Dermis microvascular lymphatic vessel endothelial cell (primary cell): ENCODE data around the gene PPM1H. TPM values are rescaled to one million over a fixed set of nuclear protein-coding genes. Genes with fewer than 3 reads are reported as not detected.

ENCODE experiments used
- DNase-seq, 2 donors: peaks; one replicate each; pipeline versions ENCODE4 v3.0.0 to v3.0.0-alpha.2; 2010; ENCODE audit warnings: low read depth in 2 of 2
- total RNA-seq: library from RNA; depleted of rRNA; stranded (reverse); fragments of >200 nt; gene quantifications from 2 replicates; pipeline ENCODE4 v1.2.1, GENCODE V29; 2014

PPM1H gene
- total RNA-seq, 1 donor from 2014 or later: 1.0 TPM

DNA sequence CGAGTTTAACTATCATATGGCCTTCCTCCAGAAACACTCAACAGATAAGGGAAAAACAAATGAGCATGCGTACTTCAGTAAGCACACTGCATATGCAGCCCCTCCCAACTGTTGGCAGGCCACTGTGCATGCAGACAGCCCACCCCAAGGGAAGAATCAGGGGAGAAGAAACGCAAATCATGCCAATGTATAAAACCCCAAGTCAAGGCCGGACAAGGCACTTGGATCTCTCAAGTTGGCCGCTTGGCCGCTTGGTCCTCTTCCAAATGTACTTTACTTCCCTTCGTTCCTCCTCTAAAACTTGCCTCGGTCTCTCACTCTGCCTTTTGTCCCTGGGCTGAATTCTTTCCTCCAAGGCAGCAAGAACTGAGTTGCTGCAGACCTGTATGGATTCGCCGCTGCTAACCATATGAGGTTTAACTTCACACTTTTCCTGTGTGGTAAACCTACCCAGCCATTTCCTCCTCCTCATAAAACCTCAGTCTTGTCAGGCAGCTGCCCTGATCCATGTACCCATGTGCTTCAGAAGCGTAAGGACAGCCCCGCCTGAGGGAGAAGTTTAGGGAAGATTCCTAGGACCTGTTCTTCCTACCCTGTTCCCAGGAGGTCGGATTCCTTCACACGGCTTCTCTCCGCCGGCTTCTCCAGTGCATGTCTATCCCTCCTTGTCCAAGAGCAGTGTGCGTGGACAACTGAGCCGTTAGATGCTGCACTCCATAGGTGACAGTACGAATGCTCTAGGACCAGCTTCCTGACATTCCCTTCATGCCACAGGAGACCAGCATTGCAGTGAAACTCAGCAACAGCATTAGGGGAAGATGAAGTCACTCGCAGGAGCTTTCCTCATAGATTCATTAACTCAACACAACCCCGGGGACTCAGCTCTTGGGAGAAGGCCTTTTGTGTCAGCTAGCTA, 280.4 kb downstream of the PPM1H start:
- no peak for DNase-seq

DNA sequence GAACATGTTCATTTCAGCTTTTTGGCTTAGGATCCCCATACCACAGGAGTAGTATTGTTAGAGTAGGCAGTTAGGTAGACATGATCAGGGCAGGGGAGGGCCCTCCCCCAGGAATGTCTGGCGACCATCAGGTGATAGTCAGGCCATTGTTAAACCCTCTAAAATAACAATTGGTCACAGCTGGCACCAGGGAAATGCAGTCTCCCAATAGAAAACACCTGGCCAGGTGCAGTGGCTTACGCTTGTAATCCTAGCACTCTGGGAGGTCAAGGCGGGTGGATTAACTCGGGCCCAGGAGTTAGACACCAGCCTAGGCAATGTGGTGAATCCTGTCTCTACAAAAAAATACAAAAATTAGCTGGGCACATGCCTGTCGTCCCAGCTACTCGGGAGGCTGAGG, 281.2 kb downstream of the PPM1H start:
- no peak for DNase-seq

DNA sequence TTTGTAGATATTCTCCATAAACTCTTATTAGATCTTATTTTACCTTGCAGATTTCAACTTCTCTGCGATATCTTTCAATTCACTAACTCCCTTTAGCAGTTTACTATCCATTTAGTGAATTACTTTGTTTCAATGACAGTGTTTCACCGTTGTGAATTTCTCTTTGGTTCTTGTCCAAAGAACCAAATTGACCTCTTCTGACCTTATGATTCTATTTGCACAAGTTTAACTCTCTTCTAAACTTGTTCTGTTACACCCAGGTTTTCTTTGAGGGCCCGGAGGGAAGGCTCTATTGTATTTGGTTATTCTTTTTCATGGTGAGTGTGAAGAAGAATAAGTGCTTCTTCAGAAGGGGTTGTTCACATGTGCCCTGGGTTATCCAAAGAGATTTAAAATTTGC, 281.6 kb downstream of the PPM1H start:
- DNase-seq: no peak

DNA sequence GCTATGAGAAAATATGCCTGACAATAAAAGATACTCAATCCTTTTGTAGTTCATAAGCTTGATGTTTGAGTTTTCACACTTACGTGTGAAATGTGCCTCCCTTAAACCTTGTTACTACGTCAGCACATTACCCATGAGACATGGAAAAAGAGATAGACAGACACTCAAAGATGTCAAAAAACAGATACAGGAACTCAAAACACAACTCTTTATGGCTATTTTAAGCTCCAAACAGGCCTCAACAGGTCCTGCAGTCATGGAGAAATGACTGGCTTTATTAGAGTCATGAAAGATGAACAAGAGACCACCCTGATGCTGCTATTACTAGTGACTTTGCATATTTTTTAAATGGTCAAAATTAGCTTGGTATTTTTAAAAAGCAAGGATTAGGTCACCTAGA, 283.8 kb downstream of the PPM1H start:
- DNase-seq: no peak

DNA sequence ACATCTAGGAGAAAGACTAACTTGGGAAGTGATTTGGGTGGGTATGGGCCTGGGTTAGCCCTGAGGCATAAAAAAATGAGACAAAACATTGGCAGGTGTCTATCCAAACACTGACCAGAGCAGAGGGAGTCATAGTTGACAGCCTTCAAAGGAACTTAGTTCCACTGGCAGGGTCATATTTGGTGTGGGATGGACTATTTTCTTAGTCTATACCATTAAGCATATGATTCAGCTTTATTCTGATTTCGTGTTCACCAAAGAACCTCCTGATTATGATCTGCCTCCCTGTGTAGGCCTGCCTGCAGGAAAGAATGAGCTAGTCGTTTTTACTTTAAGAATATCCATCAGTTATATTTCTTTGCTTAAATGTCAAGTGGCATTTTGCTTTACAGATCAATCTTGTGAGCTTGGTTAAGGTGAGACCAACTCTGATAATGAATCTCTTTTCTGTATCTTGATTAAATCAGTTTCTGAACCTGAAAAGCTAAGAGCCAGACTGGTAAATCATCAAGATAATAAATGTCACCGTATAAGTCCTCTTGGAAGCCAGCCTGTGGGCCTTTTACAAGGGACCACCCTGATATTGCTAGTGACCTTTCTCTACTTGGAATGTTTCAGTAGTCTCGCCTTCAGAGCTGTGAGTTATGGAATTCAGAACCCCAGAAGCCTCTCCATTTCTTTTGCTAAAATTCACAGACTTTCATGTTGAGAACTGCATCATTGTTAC, 285.4 kb downstream of the PPM1H start:
- no peak for DNase-seq

DNA sequence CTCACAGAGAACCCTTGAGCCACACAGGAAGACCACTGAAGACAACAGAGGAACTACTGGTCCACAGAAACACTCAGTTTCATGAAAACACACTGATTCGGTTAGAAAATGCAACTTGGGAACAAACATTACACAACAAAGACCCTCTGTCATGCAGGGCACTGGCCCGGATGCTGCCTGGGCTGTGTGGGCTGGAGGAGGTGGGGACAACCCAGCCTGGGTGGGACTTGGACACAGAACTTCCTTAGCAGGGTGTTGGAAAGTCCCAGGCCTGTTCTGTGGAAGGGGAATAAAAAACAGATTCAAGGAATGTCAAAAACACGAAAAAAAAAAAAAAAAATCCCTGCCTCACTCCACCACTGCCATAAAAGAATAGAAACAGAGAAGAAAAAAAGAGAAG, 287.4 kb downstream of the PPM1H start:
- peak; percentile 14 to 22 for DNase-seq

DNA sequence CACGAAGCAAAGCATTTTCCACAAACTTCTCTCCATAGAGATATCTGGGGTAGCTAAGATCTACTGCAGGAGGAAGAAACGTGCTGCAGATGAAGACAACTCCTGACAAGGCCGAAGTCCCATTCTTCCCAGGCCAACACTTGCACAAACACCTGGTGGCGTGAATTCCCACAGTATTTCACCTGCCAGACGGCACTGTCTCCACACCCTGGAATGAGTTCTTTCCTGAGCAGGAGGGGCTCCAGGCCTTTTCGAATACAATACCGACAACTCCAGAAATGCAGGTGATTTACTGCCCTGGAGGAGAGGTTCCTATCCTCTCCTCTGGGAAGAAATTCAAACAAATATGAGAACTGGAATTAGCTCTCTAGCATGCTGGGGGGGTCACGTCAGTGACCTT, 288.4 kb downstream of the PPM1H start:
- DNase-seq: no peak

DNA sequence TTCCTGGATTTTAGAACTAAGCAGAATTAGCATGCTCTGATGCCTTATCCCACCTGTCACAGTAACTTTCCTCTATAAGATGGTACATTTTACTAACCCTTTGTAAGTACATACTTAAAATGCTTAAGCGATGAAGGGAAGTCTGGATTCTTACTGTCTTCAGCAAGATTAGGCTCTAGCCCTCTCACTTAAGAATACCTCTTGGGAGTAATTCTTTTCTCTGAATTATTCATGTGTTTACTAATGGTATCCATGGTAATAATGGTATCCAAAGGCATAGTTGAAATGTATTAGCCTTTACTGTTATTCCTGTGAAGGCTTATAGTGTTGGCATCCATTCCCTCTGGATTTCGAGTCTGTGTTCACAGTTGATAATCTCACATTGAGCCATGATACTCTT, 291.5 kb downstream of the PPM1H start:
- no peak for DNase-seq

DNA sequence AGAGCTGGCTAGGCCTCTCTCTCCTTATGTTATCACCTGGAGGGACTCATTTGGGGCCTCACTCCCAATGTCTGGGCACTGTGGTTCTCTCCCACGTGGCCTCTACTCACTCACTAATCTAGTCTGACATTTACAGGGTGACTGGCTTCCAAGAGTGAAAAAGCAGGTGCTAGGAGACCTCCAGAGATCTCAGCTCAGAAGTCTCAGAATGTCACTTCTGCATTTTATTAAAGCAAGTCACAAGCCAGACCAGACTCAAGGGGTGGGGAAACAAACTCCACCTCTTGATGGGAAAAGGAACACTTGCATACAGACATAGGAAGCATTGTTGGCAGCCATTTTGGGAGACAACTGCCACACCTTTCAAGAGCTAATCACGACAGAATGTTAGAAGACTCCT, 292.5 kb downstream of the PPM1H start:
- no peak for DNase-seq

DNA sequence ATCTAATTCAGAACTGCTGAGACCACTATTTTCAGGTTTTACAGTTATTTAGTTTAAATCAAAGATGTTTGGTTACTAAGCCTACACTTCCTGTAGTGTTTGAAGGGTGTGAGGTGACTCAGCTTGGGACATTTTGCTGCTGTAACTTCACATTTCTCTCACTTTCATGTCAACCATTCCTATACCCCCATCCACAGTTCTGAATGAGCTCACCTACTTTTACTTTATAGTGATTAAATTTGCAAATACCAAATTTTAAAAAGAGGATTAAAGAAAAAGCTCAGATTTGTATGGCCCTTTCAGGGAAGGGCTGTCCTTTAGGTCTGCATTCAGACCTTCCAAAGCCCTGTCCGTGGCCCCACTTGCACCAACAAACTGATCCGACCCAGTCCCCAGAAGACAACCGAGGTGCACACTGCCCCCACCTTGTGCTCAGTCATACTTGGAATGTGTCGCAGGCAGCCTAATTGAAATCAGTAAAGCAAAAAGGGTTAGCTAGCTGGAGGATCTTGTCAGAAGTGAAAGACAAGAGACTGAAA, 294.0 kb downstream of the PPM1H start:
- DNase-seq: peak; percentile 11 to 69

DNA sequence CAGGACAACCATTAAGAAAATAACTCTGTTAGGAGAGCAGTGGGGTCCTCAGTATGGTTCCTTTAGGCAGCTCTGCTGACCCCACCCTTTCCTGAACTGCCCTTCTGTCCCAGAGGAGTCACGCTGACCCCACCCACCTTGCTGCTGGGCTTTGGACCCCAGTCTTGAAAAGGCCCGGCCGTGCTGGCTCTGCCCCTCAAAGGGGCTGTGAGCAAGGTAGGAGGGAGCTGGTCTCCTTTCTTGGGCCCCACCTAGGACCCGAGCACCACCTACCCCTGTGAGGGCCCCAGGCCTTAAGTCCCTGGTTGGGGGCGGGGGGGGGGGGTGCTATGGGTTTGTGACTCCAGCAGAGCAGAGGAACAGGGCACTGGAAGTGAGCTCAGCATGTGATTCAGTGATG, 297.3 kb downstream of the PPM1H start:
- DNase-seq: no peak

DNA sequence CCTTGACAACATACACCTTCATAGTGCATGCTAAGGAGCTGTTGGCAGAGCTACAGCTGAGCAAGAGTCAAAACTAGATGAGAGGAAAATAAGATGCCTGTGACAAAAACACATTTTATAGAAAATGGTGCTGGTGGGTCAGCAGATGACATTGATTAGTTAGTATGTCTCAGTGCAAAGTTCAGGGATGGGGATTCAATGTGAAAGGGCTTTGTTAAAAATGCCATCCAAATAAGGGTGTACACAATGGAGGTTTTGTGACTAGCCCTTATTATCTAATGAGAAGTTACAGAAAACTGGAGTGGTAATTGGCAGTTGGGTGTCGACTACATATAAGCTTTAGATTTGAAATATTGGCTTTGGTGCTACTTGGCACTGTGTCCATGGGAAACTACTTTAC, 299.3 kb downstream of the PPM1H start:
- DNase-seq: no peak

DNA sequence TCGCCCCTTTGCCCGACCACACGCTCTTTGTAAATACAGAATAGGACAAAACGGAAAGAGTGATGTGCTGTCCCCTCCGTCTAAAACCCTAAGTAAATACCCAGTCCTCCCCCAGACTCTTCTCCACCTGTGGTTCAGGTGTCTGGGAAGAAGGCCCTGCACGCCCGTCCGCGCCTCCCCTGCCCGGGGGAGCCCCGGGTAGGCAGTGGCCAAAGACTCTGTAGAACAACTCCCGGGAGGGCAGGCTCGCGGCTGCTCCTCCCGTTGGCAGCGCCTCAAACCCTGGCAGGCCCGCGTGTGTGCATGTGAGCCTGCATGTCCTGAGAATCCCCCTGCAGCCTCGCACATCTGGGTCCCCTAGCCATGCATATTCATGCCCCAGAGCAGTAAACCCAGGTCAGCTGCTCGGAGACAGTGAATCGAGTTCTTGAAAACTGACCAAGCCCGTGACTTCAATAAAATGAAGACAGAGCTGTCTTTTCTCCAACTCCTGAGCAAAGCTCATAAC, 302.5 kb downstream of the PPM1H start:
- no peak for DNase-seq

DNA sequence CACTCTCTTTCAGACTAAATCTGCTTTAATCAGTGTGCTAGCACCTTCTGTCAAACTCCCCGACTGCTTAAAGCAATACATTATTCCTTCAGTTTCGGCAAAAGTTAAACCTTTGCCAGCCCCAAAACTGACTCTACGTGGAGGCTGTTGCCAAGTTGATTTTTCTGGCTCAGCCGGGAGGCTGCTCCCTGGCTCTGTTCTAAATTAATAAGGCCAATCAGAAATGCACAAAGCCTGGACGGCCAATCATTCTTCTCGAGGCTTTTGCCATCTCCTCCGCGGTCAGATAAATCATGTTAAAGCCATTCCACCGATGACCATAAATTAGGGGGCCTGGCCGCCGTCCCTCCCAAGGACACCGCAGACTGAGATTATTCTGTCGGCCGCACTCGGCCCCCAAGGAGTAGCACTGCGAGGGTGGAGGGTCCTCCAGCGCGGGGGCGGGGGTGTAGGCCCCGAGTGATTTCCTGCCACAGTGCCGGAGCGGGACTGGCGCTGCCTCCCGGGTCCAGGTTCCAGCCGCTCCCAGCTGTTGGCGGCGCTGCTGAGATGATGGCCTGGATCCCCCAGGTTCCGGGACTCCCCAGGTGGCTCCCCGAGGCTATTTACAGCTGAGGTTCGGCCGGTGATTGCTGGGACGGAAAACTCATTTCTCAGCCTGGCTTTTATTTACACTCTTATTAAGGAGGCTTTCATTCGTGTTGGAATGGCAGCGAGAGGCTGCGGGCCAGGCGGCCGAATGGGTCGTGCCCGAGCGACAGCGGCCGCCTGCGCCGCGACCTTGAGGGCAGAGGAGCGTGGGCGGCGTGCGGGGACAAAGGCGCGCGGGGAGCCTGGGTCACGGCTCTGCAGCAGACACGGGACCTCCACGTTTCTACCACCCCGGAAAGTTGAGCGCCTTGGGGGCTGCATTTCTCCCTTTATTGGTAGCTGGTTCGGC, 303.2 kb downstream of the PPM1H start:
- peak; percentile 17 to 57 for DNase-seq

DNA sequence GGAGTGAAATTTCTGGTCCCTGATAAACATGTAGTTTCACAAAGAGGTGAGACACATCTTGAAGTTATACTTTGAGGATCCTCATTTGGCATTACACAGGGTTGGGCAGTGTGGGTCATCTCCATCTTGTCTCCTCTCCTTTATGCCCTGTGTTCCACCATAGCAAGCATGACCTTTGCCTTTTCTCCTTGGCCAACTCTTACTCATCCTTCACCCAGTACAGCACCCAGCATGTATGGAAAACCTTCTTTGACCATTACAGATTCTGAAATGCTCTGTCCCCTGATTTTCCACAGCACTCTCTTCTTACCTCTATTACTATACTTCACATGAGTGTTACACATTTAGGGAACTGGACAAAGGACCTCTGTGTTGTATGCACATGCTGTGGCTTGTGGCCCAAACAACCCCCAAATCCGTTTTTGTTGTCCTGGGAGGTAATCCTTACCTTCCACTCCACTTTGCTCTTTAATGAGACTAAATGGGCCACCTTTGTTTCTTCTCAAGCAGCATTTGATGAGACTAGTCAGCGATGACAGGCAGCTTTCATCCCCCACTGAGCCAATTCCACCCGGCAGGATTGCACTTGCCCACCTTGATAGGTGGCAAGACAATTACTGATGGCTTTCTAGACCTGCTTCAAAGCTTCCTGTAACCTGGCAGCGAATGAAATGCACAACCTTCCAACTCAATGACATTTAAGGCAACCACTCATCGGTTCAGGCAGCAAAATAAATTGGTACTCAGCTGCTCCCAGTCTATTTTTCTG, 304.8 kb downstream of the PPM1H start:
- no peak for DNase-seq

DNA sequence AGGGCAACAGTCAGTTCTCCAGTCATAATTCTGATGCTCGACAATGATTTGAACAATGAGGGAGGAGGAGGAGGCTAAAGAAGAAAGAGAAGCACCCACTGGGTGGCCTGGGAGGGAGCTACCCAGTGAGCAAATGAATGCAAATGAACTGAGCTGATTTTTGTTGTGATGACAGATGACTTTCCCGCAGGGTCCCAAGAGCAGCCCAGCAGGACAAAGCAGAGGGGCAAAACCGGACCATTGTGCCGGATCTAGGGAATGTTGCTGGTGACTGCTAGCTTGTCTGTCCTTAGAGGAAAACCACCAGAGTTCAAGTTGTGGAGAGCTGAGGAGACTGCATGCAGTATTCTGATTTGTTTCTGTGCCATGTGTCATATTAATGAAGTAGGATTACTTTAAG, 305.5 kb downstream of the PPM1H start:
- no peak for DNase-seq

DNA sequence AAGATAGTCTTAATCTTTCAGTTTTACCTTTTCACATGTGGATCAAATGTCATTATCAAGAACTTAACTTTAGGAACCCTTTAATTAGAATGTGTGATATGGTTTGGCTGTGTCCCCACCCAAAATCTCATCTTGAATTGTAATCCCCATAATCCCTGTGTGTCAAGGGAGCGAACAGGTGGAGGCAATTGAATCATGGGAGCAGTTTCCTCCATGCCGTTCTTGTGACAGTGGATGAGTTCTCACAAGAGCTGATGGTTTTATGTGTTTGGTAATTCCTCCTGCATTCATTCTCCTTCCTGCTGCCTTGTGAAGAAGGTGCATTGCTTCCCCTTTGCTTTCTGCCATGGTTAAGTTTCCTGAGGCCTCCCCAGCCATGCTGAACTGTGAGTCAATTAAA, 307.8 kb downstream of the PPM1H start:
- no peak for DNase-seq

DNA sequence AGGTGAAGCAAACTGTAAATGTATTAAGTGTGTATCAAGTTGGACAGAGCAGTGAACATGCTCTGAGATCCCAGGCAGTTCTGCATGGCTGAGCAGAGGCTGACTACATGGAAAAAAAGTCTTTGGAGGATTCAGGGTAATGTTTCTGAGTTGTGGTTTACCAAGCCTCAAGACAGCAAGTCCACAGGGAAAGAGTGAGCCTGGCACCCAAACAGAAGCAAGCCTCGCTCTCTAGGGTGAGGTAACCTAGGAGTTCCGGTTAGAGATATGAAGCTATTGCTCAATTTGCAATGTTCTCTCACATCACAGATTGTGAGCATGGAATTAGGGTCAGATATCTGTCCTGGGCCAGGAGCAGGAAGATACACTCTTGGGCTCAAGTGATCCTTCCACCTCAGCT, 309.7 kb downstream of the PPM1H start:
- no peak for DNase-seq

DNA sequence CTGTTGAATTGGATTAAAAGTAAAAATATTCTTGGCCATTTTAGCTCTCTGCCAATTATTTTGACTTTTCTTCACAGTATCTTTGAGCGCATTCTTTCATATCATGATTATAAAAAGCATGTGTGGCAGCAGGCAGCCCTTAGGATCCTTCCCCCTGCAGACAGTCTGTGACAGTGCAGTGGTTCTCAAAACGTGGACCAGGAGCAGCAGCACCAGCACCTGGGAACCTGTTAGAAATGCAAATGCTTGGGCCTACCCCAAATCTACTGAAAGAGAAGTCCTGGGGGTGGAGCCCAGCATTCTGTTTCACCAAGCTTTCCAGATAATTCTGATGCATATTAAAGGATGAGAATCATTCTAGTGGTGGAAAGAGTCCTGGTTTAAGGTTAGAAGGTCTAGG, 312.8 kb downstream of the PPM1H start:
- DNase-seq: no peak

DNA sequence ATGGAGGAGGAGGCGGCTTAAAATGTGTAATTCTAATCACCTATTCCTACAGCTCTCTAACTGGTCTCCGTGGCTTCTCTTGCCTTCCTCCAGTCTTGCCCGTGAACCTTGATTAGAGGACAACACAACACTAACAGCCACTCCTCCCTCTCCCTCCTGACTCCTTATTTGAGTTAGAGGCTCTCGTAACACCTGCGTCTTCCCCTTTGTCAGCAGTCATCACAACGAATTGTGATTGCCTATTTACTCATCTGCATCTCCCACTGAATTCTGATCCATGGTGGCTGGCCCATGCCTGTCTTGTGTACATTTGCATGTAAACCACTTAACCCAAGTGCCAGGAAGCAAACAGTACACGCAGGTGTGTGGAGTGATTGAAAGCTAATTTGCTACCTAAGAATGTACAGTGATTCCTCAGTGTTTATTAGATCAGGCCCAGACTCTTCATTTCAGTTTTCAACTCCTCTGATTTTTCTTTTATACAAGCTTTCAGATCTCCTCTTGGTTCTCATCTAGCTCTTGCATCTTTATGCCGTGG, 313.8 kb downstream of the PPM1H start:
- no peak for DNase-seq
